Prostate gland (tissue), 2 donors: ENCODE data around the gene KRTAP5-9. TPM values are rescaled to one million over a fixed set of nuclear protein-coding genes. Genes with fewer than 3 reads are reported as not detected.

Experiments used
- DNase-seq: peaks from one replicate; pipeline ENCODE4 v3.0.0-alpha.2; 2019; ENCODE audit warnings: low spot score
- H3K27ac ChIP-seq, 2 donors: fragments of 200-600 bp; sonication (generic); 2 replicates each; pipeline ENCODE4 v1.5.1; 2017 to 2019
- H3K27me3 ChIP-seq: fragments of 200-600 bp; sonication (generic); replicated peaks from 2 replicates; pipeline ENCODE4 v1.5.1; 2019; ENCODE audit not compliant: insufficient read depth
- H3K36me3 ChIP-seq, 2 donors: fragments of 200-600 bp; sonication (generic); 1 replicate in 1 of 2; 2 replicates in 1 of 2; pipeline versions ENCODE4 v1.5.1 to v1.8.1; 2017 to 2019
- H3K4me1 ChIP-seq: fragments of 200-600 bp; sonication (generic); replicated peaks from 2 replicates; pipeline ENCODE4 v1.5.1; 2019
- H3K4me3 ChIP-seq, 2 donors: fragments of 200-600 bp; sonication (generic); 2 replicates each; pipeline ENCODE4 v1.5.1; 2017 to 2019
- H3K9me3 ChIP-seq: fragments of 200-600 bp; sonication (generic); 2 replicates; pipeline ENCODE4 v1.5.1; 2017
- POLR2A ChIP-seq: fragments of 450-650 bp; IDR thresholded peaks from one replicate; pipeline ENCODE4 v1.6.1; 2016; ENCODE audit warnings: antibody characterized with exemption, mild to moderate bottlenecking
- POLR2AphosphoS5 ChIP-seq: sonication (generic); formaldehyde crosslinking; IDR thresholded peaks from one replicate; pipeline ENCODE4 v1.6.1; 2017; ENCODE audit warnings: antibody characterized with exemption
- WGBS: methylation state at CpG from one replicate; pipeline ENCODE4 v1.1.5; 2018; 5-methylcytosine and 5-hydroxymethylcytosine counted together
- intact Hi-C: fragments of 100-400 bp; cut with DNase I; formaldehyde crosslinking; loops from one replicate; pipeline ENCODE4 v1.14.2; 2022
- total RNA-seq, 2 donors: library from RNA; depleted of rRNA; stranded (reverse); fragments of >200 nt; gene quantifications; one replicate each; pipeline ENCODE4 v1.1.0, GENCODE V29; 2016
- TF ChIP-seq, protein P1 (sequence below), 4 experiments: fragments of 200-600 bp in 2 of 4; fragments of 450-650 bp in 2 of 4; sonication (generic) in 2 of 4; IDR thresholded peaks; 1 replicate in 3 of 4; 2 replicates in 1 of 4; pipeline ENCODE4 v1.5.1; 2016 to 2019; ENCODE audit warnings: antibody characterized with exemption in 4 of 4, mild to moderate bottlenecking in 2 of 4, moderate library complexity in 2 of 4

KRTAP5-9 gene
- total RNA-seq, 2 donors from 2014 or later, result 2.2 TPM; not detected in 1

DNA sequence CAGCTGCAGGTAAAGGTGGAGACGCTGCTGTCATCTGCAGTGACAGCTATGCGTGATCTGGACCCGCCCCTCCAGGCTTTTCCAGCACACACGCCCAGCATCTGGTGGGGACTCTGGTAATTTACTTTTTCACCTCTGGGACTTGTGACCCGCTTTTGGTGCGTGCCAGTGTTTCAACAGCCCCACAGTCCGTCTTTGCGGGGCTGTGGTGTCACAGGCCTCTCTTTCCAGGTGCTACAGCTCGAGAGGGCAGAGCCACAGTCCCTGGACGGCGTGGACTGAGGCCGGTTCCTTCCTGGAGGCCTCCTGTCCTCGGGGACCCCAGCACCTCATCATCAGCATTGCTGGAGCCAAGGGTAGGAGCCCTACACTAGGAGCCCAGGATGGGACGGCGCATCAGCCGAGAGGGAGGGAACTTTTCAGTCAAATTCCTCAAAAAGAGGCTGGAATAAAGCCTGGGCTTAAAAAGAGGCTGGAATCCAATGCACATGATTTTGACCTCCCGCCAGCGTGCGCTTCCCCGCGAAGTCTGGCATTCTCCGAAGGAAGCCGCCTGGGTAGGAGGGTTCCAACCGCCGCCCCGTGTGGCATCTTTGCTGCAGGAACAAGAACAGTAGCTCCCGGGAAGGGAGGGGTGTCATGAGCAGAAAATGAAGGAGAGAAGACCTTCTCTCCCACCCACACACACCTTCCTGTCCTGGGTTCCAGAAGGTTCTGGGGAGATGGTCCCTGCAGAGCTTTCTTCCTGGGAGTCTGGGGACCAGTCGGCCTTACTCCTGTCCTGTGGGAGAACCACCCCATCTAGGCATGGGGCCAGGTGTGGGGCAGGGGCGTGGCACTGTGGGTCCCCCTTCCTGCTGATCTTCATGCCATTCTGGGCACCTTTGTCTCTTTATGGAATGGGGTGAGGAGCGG, 46.9 kb upstream of the KRTAP5-9 start:
- 90% methylated on average over 30 of the region's 30 CpGs for WGBS
- Histone ChIP-seq H3K36me3 (peaks cover 10 to 13% of the 10 kb centered on the region in 2 donors), H3K27me3 (no peaks in the 10 kb centered on the region), H3K4me1 (no peaks in the 10 kb centered on the region), H3K9me3 (no peaks in the 10 kb centered on the region), H3K4me3 (no peak overlapping the region), H3K27ac (no peak overlapping the region)
- intact Hi-C loops, result no loop called here
- TF ChIP-seq POLR2AphosphoS5 (no peak), POLR2A (no peak)
- TF ChIP-seq, protein P1, sequence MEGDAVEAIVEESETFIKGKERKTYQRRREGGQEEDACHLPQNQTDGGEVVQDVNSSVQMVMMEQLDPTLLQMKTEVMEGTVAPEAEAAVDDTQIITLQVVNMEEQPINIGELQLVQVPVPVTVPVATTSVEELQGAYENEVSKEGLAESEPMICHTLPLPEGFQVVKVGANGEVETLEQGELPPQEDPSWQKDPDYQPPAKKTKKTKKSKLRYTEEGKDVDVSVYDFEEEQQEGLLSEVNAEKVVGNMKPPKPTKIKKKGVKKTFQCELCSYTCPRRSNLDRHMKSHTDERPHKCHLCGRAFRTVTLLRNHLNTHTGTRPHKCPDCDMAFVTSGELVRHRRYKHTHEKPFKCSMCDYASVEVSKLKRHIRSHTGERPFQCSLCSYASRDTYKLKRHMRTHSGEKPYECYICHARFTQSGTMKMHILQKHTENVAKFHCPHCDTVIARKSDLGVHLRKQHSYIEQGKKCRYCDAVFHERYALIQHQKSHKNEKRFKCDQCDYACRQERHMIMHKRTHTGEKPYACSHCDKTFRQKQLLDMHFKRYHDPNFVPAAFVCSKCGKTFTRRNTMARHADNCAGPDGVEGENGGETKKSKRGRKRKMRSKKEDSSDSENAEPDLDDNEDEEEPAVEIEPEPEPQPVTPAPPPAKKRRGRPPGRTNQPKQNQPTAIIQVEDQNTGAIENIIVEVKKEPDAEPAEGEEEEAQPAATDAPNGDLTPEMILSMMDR (IDR thresholded peaks at IDR 0.05), result no peak
- DNase-seq, result no peak

DNA sequence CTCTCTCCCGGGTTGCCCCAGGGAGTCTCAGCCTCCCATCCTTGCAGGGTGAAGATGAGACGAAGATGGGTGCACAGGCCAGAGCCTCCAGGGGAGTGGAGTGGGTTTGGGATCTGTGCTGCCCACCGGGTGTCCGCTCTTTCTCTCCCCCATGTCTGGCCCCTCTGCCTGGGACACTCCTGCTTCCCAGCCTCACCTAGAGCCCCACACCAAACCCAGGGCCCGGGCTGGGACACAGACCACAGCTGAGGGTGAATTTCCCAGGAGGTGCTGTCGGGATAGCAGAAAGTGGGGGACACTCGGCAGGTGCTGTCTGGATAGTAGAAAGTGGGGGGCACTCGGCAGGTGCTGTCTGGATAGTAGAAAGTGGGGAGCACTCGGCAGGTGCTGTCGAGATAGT, 46.2 kb upstream of the KRTAP5-9 start:
- no peak for DNase-seq
- Histone ChIP-seq H3K36me3 (peaks cover 8 to 13% of the 10 kb centered on the region in 2 donors), H3K27me3 (no peaks in the 10 kb centered on the region), H3K4me1 (no peaks in the 10 kb centered on the region), H3K4me3 (no peak overlapping the region), H3K9me3 (no peaks in the 10 kb centered on the region), H3K27ac (no peak overlapping the region)
- intact Hi-C loops, result no loop called here
- WGBS, result 89% methylated on average over 10 of the region's 10 CpGs
- TF ChIP-seq, protein P1 (IDR thresholded peaks at IDR 0.05), result no peak
- TF ChIP-seq POLR2A (no peak), POLR2AphosphoS5 (no peak)

DNA sequence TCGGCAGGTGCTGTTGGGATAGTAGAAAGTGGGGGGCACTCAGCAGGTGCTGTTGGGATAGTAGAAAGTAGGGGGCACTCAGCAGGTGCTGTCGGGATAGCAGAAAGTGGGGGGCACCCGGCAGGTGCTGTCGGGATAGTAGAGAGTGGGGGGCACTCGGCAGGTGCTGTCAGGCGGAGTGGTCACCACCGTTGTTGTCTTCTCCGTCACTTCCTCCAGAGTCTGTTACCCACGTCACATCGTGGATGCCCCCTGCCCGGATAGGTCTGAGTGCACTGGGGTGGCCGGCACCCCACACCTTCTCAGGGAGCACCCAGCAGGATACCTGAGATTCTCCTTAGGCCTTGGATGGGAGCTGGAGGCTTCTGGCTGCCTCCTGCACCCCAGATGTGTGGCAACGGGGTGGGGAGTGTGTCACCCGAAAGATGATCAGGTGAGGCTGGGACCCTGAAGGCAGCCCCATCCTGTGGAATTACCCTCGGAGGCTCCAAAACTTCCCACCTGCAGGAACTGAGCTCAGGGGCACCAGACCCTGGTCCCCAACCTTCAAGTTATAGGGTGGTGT, 45.3 kb upstream of the KRTAP5-9 start:
- H3K4me1 ChIP-seq, result no peaks in the 10 kb centered on the region
- DNase-seq, result no peak
- TF ChIP-seq, protein P1 (IDR thresholded peaks at IDR 0.05), result no peak
- TF ChIP-seq POLR2AphosphoS5 (no peak), POLR2A (no peak)
- no peak overlapping the region for H3K4me3 ChIP-seq
- intact Hi-C loops, result no loop called here
- no peaks in the 10 kb centered on the region for H3K9me3 ChIP-seq
- no peak overlapping the region for H3K27ac ChIP-seq
- 95% methylated on average over 15 of the region's 15 CpGs for WGBS
- peaks cover 8 to 12% of the 10 kb centered on the region in 2 donors for H3K36me3 ChIP-seq
- no peaks in the 10 kb centered on the region for H3K27me3 ChIP-seq

DNA sequence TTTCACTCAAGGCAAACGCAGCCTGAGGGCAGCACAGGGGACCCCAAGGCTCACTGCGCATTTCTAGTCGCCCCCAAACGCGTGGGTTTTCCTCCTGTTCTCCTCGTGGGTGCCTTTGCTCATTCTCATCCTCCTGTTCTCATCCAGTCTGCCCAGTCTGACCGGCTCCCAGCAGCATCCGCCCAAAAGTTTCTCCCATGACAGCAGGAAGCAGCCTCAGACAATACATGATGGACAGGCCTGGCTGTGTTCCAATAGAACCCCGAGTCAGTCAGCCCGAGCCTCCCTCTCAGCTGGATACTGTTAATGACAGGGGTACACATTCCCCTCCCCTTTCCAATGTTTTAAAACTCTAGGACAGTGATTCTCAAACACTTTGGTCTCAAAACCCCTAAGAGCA, 43.7 kb upstream of the KRTAP5-9 start:
- H3K4me1 ChIP-seq, result no peaks in the 10 kb centered on the region
- peaks cover 0 to 10% of the 10 kb centered on the region in 2 donors for H3K36me3 ChIP-seq
- H3K4me3 ChIP-seq, result no peak overlapping the region
- intact Hi-C loops, result no loop called here
- no peaks in the 10 kb centered on the region for H3K27me3 ChIP-seq
- TF ChIP-seq, protein P1 (IDR thresholded peaks at IDR 0.05), result no peak
- no peak for TF ChIP-seq POLR2AphosphoS5
- no peak for TF ChIP-seq POLR2A
- 54% methylated on average over 10 of the region's 10 CpGs for WGBS
- no peaks in the 10 kb centered on the region for H3K9me3 ChIP-seq
- no peak overlapping the region for H3K27ac ChIP-seq
- no peak for DNase-seq
